ENCODE results near the gene SRRM2. TPM values are rescaled to one million over a fixed set of nuclear protein-coding genes. Genes with fewer than 3 reads are reported as not detected.

Gene SRRM2
- total and polyA plus RNA-seq, 9 of the 15 experiments (the other 6 are each of a cell fraction or from before 2014, with no cell fraction given): 26.7 to 563 (median 81.1) TPM

DNA sequence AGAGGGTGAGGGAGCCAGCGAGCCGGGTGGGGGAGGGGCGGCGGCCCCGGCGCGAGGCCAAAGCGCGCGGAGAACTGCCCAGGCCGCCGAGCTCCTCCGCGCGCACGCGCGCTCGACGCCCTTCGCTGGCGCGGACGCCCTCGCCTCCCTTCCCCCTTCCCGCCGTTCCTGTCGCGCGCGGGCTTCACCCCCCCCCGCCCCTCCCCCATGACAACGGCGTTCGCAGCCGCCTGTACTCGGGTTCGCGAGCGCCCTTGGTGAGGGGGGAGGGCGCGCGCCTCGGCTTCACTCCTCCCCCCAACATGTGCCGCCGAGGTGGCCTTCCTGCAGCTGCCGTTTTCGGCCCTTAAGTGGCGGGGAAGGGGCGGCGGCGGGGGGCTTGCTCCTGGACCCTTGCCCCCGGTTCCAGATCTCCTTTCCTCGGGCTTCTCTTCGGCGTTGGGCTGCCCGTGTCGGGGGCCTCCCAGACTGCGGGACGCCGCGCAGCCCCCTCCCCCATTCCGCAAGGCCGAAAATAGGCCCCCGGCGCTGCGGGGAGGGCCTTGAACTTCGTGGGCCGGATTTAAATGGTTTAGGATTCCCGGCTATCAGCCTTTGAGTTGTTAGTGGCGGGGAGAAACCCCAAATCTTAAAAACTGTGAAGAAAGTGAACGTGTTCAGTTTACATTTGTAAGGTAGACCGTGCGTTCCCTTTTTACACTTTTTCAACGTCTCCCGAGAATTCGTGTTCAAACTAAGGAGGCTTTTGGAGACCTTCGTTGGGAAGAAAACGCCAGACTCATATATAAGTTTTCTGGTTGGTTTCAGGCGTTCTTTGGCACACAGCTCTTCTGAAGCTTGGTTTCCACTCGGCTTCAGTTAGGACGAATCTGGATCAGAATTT, 653 bp downstream of the SRRM2 start (continued):
- TF ChIP-seq CTBP1 (IDR thresholded peaks at IDR 0.05; ENCODE audit: borderline replicate concordance) (peak; percentile 67), NONO (IDR thresholded peaks at IDR 0.05; ENCODE audit: low read depth in 2 of 2, low read length in 1 of 2) (peak in 1 of 2 experiments; percentile 0; a peak in 2 of 4 replicates), SUPT5H (IDR thresholded peaks at IDR 0.05) (peak; percentile 15; the same call in 1 of the 2 replicates)
- TF ChIP-seq, protein P1, sequence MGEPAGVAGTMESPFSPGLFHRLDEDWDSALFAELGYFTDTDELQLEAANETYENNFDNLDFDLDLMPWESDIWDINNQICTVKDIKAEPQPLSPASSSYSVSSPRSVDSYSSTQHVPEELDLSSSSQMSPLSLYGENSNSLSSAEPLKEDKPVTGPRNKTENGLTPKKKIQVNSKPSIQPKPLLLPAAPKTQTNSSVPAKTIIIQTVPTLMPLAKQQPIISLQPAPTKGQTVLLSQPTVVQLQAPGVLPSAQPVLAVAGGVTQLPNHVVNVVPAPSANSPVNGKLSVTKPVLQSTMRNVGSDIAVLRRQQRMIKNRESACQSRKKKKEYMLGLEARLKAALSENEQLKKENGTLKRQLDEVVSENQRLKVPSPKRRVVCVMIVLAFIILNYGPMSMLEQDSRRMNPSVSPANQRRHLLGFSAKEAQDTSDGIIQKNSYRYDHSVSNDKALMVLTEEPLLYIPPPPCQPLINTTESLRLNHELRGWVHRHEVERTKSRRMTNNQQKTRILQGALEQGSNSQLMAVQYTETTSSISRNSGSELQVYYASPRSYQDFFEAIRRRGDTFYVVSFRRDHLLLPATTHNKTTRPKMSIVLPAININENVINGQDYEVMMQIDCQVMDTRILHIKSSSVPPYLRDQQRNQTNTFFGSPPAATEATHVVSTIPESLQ (CRISPR knock-in tag; IDR thresholded peaks at IDR 0.05): peak; percentile 67; the same call in 1 of the 2 replicates
- TF ChIP-seq, protein P2, sequence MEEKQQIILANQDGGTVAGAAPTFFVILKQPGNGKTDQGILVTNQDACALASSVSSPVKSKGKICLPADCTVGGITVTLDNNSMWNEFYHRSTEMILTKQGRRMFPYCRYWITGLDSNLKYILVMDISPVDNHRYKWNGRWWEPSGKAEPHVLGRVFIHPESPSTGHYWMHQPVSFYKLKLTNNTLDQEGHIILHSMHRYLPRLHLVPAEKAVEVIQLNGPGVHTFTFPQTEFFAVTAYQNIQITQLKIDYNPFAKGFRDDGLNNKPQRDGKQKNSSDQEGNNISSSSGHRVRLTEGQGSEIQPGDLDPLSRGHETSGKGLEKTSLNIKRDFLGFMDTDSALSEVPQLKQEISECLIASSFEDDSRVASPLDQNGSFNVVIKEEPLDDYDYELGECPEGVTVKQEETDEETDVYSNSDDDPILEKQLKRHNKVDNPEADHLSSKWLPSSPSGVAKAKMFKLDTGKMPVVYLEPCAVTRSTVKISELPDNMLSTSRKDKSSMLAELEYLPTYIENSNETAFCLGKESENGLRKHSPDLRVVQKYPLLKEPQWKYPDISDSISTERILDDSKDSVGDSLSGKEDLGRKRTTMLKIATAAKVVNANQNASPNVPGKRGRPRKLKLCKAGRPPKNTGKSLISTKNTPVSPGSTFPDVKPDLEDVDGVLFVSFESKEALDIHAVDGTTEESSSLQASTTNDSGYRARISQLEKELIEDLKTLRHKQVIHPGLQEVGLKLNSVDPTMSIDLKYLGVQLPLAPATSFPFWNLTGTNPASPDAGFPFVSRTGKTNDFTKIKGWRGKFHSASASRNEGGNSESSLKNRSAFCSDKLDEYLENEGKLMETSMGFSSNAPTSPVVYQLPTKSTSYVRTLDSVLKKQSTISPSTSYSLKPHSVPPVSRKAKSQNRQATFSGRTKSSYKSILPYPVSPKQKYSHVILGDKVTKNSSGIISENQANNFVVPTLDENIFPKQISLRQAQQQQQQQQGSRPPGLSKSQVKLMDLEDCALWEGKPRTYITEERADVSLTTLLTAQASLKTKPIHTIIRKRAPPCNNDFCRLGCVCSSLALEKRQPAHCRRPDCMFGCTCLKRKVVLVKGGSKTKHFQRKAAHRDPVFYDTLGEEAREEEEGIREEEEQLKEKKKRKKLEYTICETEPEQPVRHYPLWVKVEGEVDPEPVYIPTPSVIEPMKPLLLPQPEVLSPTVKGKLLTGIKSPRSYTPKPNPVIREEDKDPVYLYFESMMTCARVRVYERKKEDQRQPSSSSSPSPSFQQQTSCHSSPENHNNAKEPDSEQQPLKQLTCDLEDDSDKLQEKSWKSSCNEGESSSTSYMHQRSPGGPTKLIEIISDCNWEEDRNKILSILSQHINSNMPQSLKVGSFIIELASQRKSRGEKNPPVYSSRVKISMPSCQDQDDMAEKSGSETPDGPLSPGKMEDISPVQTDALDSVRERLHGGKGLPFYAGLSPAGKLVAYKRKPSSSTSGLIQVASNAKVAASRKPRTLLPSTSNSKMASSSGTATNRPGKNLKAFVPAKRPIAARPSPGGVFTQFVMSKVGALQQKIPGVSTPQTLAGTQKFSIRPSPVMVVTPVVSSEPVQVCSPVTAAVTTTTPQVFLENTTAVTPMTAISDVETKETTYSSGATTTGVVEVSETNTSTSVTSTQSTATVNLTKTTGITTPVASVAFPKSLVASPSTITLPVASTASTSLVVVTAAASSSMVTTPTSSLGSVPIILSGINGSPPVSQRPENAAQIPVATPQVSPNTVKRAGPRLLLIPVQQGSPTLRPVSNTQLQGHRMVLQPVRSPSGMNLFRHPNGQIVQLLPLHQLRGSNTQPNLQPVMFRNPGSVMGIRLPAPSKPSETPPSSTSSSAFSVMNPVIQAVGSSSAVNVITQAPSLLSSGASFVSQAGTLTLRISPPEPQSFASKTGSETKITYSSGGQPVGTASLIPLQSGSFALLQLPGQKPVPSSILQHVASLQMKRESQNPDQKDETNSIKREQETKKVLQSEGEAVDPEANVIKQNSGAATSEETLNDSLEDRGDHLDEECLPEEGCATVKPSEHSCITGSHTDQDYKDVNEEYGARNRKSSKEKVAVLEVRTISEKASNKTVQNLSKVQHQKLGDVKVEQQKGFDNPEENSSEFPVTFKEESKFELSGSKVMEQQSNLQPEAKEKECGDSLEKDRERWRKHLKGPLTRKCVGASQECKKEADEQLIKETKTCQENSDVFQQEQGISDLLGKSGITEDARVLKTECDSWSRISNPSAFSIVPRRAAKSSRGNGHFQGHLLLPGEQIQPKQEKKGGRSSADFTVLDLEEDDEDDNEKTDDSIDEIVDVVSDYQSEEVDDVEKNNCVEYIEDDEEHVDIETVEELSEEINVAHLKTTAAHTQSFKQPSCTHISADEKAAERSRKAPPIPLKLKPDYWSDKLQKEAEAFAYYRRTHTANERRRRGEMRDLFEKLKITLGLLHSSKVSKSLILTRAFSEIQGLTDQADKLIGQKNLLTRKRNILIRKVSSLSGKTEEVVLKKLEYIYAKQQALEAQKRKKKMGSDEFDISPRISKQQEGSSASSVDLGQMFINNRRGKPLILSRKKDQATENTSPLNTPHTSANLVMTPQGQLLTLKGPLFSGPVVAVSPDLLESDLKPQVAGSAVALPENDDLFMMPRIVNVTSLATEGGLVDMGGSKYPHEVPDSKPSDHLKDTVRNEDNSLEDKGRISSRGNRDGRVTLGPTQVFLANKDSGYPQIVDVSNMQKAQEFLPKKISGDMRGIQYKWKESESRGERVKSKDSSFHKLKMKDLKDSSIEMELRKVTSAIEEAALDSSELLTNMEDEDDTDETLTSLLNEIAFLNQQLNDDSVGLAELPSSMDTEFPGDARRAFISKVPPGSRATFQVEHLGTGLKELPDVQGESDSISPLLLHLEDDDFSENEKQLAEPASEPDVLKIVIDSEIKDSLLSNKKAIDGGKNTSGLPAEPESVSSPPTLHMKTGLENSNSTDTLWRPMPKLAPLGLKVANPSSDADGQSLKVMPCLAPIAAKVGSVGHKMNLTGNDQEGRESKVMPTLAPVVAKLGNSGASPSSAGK (IDR thresholded peaks at IDR 0.05): peak; percentile 95
- TF ChIP-seq, protein P3, sequence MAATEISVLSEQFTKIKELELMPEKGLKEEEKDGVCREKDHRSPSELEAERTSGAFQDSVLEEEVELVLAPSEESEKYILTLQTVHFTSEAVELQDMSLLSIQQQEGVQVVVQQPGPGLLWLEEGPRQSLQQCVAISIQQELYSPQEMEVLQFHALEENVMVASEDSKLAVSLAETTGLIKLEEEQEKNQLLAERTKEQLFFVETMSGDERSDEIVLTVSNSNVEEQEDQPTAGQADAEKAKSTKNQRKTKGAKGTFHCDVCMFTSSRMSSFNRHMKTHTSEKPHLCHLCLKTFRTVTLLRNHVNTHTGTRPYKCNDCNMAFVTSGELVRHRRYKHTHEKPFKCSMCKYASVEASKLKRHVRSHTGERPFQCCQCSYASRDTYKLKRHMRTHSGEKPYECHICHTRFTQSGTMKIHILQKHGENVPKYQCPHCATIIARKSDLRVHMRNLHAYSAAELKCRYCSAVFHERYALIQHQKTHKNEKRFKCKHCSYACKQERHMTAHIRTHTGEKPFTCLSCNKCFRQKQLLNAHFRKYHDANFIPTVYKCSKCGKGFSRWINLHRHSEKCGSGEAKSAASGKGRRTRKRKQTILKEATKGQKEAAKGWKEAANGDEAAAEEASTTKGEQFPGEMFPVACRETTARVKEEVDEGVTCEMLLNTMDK (IDR thresholded peaks at IDR 0.05; ENCODE audit: borderline replicate concordance, insufficient read depth, low read depth, low read length, poor library complexity, severe bottlenecking): no peak
- TF ChIP-seq, protein P4, sequence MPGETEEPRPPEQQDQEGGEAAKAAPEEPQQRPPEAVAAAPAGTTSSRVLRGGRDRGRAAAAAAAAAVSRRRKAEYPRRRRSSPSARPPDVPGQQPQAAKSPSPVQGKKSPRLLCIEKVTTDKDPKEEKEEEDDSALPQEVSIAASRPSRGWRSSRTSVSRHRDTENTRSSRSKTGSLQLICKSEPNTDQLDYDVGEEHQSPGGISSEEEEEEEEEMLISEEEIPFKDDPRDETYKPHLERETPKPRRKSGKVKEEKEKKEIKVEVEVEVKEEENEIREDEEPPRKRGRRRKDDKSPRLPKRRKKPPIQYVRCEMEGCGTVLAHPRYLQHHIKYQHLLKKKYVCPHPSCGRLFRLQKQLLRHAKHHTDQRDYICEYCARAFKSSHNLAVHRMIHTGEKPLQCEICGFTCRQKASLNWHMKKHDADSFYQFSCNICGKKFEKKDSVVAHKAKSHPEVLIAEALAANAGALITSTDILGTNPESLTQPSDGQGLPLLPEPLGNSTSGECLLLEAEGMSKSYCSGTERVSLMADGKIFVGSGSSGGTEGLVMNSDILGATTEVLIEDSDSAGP (CRISPR knock-in tag; IDR thresholded peaks at IDR 0.05): no peak
